Smooth muscle cell (in vitro differentiated cells): Measurements from ENCODE around the gene MCUB. TPM values are rescaled to one million over a fixed set of nuclear protein-coding genes. Genes with fewer than 3 reads are reported as not detected.

Experiments used
- DNase-seq: peaks from one replicate; lab custom pipeline; 2025; ENCODE audit not compliant: unreplicated experiment; lab: John Stamatoyannopoulos, UW
- H2AFZ ChIP-seq: fragments of 200-600 bp; sonication (generic); 2 replicates; pipeline ENCODE4 v1.6.0; 2016; ENCODE audit warnings: antibody characterized with exemption, low read depth, mild to moderate bottlenecking
- H3F3A ChIP-seq: fragments of 200-600 bp; sonication (generic); 2 replicates; pipeline ENCODE4 v1.6.0; 2017; ENCODE audit warnings: antibody characterized with exemption, low read depth
- H3K27ac ChIP-seq: fragments of 200-600 bp; sonication (generic); 2 replicates; pipeline ENCODE4 v1.5.1; 2016; ENCODE audit warnings: low read depth, mild to moderate bottlenecking
- H3K27me3 ChIP-seq: fragments of 200-600 bp; sonication (generic); 2 replicates; pipeline ENCODE4 v1.6.1; 2016; ENCODE audit warnings: low read depth, mild to moderate bottlenecking
- H3K36me3 ChIP-seq: fragments of 200-600 bp; sonication (generic); 2 replicates; pipeline ENCODE4 v1.5.1; 2016; ENCODE audit warnings: low read depth
- H3K4me1 ChIP-seq: fragments of 200-600 bp; sonication (generic); 2 replicates; pipeline ENCODE4 v1.5.1; 2016; ENCODE audit warnings: low read depth
- H3K4me2 ChIP-seq: fragments of 200-600 bp; sonication (generic); 2 replicates; pipeline ENCODE4 v1.6.0; 2016; ENCODE audit warnings: mild to moderate bottlenecking
- H3K4me3 ChIP-seq: fragments of 200-600 bp; sonication (generic); 2 replicates; pipeline ENCODE4 v1.5.1; 2016; ENCODE audit warnings: mild to moderate bottlenecking
- H3K79me2 ChIP-seq: fragments of 200-600 bp; sonication (generic); 2 replicates; pipeline ENCODE4 v1.6.0; 2016; ENCODE audit warnings: low read depth, mild to moderate bottlenecking
- H3K9ac ChIP-seq: fragments of 200-600 bp; sonication (generic); 2 replicates; pipeline ENCODE4 v1.6.0; 2016; ENCODE audit warnings: low read depth
- H3K9me3 ChIP-seq: fragments of 200-600 bp; sonication (generic); replicated peaks from 2 replicates; pipeline ENCODE4 v1.5.1; 2016; ENCODE audit warnings: low read depth
- H4K20me1 ChIP-seq: fragments of 200-600 bp; sonication (generic); 2 replicates; pipeline ENCODE4 v1.6.0; 2016; ENCODE audit warnings: low read depth
- CTCF ChIP-seq: fragments of 200-600 bp; sonication (generic); IDR thresholded peaks from 2 replicates; pipeline ENCODE4 v1.5.1; 2017; ENCODE audit warnings: borderline replicate concordance, mild to moderate bottlenecking, antibody characterized with exemption; ENCODE audit not compliant: insufficient read depth, poor library complexity, severe bottlenecking
- WGBS: methylation state at CpG from one replicate; pipeline ENCODE4 v1.1.7; 2016; ENCODE audit warnings: low lambda C conversion rate; 5-methylcytosine and 5-hydroxymethylcytosine counted together
- polyA plus RNA-seq: library from polyadenylated mRNA; unstranded; fragments of >200 nt; fragmentation: Nextera tagmentation; extraction: Ambion mirVana; gene quantifications from 2 replicates; pipeline ENCODE4 v1.2.1, GENCODE V29; 2016
- total RNA-seq: library from RNA; depleted of rRNA; stranded (reverse); fragments of >200 nt; gene quantifications from 2 replicates; pipeline ENCODE4 v1.2.3, GENCODE V29; 2014

Gene MCUB
- total and polyA plus RNA-seq, 2 experiments from 2014 or later, result 2.6 to 6.4 TPM

- Histone ChIP-seq H3K4me1 (peaks cover 13% of the 10 kb centered on the region), H3K79me2 (peaks cover 31% of the 10 kb centered on the region), H3K9ac (peak overlapping the region; percentile 83), H3K4me2 (peak overlapping the region; percentile 97), H3K27ac (peak overlapping the region; percentile 5), H3F3A (peaks cover 14% of the 10 kb centered on the region), H3K27me3 (no peaks in the 10 kb centered on the region), H2AFZ (peak overlapping the region; percentile 97), H4K20me1 (no peaks in the 10 kb centered on the region), H3K4me3 (peak overlapping the region; percentile 74), H3K9me3 (no peaks in the 10 kb centered on the region), H3K36me3 (no peaks in the 10 kb centered on the region)
- DNase-seq, result no peak
- 34% methylated on average over 11 of the region's 11 CpGs for WGBS
- TF ChIP-seq CTCF, result no peak
Observed at GRCh38 chr4:109703664-109704361, 143.8 kb downstream of the MCUB start.

- no peak overlapping the region for H3K4me3 ChIP-seq
- no peak overlapping the region for H3K4me2 ChIP-seq
Observed at GRCh38 chr4:109708435-109708834, 148.4 kb downstream of the MCUB start.

DNA sequence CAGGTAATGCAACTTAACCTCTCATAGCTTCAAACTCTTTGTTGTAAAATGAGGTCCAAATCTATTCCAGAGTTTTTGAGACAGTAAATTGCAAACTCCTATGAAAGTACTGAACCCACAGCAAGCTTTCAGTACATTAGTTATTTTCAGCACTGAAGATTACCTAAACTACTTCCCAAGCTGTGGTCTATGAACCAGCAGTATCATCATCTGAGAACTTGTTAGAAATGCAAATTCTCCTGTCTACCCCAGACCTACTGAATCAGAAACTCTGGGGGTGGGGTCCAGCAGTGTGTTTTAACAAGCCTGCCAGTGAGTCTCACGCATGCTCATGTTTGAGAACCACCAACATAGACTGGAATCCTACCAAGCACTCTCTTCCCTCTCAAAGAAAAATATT, 148.9 kb downstream of the MCUB start:
- TF ChIP-seq CTCF, result no peak
- Histone ChIP-seq H3K27ac (no peak overlapping the region), H3K4me3 (no peak overlapping the region), H3K79me2 (no peaks in the 10 kb centered on the region), H3K36me3 (peaks cover 3% of the 10 kb centered on the region), H4K20me1 (no peaks in the 10 kb centered on the region), H3K27me3 (no peaks in the 10 kb centered on the region), H3K4me1 (peaks cover under 1% of the 10 kb centered on the region), H3K4me2 (no peak overlapping the region), H3F3A (peaks cover 3% of the 10 kb centered on the region), H3K9ac (no peak overlapping the region), H3K9me3 (no peaks in the 10 kb centered on the region), H2AFZ (no peak overlapping the region)
- 82% methylated on average over 1 of the region's 1 CpG for WGBS
- DNase-seq, result no peak

More at GRCh38 chr4:109708435-109708834, 148.4 kb downstream of the MCUB start:
- DNase-seq, result no peak
- no peak overlapping the region for H3K9ac ChIP-seq
- no peaks in the 10 kb centered on the region for H3K79me2 ChIP-seq
- no peak for TF ChIP-seq CTCF
- H4K20me1 ChIP-seq, result no peaks in the 10 kb centered on the region
- no peak overlapping the region for H2AFZ ChIP-seq
- no peak overlapping the region for H3K27ac ChIP-seq
- no peaks in the 10 kb centered on the region for H3K27me3 ChIP-seq
- H3K4me1 ChIP-seq, result peaks cover 4% of the 10 kb centered on the region
- H3F3A ChIP-seq, result peaks cover 8% of the 10 kb centered on the region
- 74% methylated on average over 2 of the region's 2 CpGs for WGBS
- no peaks in the 10 kb centered on the region for H3K9me3 ChIP-seq
- no peaks in the 10 kb centered on the region for H3K36me3 ChIP-seq

DNA sequence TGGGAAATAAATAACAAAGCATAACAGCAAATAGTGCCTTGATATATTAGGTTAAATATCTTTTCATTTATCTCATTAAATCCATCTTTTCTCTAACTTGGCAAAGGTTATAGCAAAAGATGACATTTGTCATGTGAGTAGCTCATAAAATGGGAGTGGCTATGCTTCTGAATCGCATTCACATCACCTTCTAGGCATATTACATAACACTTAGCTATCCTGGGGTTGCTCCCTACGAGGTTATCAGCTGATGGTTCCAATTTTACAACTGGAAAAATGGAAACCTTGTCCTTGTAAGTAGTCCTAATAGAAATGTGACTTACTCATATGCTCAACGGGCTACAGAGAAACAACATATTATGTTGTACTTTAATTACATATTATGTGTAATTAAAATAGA, 153.5 kb downstream of the MCUB start:
- H4K20me1 ChIP-seq, result no peaks in the 10 kb centered on the region
- H3K36me3 ChIP-seq, result peaks cover 3% of the 10 kb centered on the region
- no peak for DNase-seq
- no peaks in the 10 kb centered on the region for H3K9me3 ChIP-seq
- no peaks in the 10 kb centered on the region for H3K27me3 ChIP-seq
- H3K4me1 ChIP-seq, result no peaks in the 10 kb centered on the region
- H2AFZ ChIP-seq, result no peak overlapping the region
- H3K27ac ChIP-seq, result no peak overlapping the region
- 98% methylated on average over 3 of the region's 3 CpGs for WGBS
- TF ChIP-seq CTCF, result no peak
- no peak overlapping the region for H3K4me3 ChIP-seq
- H3F3A ChIP-seq, result no peaks in the 10 kb centered on the region
- H3K79me2 ChIP-seq, result peaks cover 4% of the 10 kb centered on the region
- no peak overlapping the region for H3K9ac ChIP-seq
- no peak overlapping the region for H3K4me2 ChIP-seq
